Measurements from ENCODE around the gene GMDS. TPM values are rescaled to one million over a fixed set of nuclear protein-coding genes. Genes with fewer than 3 reads are reported as not detected.

GMDS gene
- total RNA-seq, 2 experiments from 2014 or later = 29.2 to 34.3 TPM

DNA sequence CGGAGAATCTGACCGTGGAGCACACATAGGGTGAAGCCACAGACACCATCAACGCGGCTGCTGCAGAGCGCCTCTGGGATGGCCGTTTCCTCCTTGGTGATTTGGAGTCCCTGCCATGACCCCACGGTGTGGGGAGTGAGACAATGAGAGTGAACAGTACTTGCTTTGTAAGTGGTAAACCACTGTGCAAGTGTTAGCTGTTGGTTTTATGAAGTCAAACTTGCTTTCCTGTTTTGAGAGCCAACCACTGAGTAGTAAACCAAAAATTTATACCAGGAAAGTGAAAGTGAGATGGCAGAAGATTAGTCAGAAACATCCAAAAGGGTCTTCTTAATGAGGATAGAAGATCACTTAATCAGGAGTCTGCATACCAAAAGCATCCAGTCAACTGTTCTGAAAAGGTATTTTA is 475.0 kb downstream of the GMDS start:
- H3K36me3 Mint-ChIP-seq = peaks cover 15% of the 10 kb centered on the region
- H3K9me3 Mint-ChIP-seq = no peaks in the 10 kb centered on the region
- POLR2A ChIA-PET = interaction anchor here (1.0 kb wide), 1 partner anchor 10 kb away, joined by 3 read pairs; no protein-coding TSS in a partner anchor
- H3K27ac Mint-ChIP-seq = peak overlapping the region; percentile 82
- ATAC-seq (ENCODE audit: low read depth) (peak; percentile 97), DNase-seq (peak; percentile 66)
- H3K4me3 Mint-ChIP-seq = peak overlapping the region; percentile 77
- H3K4me1 Mint-ChIP-seq = peaks cover 36% of the 10 kb centered on the region
- H3K27me3 Mint-ChIP-seq = peaks cover 3% of the 10 kb centered on the region

DNA sequence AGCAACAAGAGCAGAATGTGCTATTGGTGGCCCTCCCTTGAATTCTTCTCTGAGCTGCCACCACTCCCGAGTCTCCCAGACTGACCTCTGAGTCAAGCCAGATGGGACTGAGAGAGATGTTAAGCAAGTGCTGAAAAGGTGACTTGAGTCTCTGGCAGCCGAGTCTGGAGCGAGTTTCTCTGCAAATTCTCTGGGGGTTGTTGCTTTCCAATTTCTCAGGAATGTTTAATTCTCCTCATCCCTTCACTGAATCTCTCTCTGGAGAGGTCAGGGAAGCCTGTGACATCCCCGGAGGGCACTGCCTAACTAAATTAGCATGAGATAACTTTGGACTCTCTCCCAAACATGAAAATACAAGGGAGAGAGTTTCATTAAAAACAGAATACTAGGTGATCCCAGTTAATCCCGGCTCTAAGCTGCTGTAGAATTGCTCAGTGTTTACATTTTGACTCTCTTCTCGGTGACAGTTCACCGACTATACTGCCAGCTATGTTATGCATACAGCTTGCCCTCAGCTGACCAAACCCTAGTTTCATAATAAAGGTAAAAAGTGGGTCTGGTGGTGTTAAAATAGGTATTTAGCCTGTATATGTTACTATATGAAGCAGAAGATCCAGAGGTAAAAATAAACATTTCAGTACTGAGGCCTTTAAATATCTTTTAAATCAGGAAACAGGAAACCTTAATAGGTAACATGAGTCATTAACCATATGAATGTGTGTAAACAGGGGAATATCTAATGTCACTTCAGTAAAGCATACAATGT is 477.7 kb downstream of the GMDS start:
- Mint-ChIP-seq H3K9me3 (no peaks in the 10 kb centered on the region), H3K36me3 (peaks cover 8% of the 10 kb centered on the region), H3K27ac (no peak overlapping the region), H3K27me3 (peaks cover 6% of the 10 kb centered on the region), H3K4me3 (no peak overlapping the region), H3K4me1 (peaks cover 25% of the 10 kb centered on the region)
- DNase-seq (no peak), ATAC-seq (ENCODE audit: low read depth) (no peak)
- POLR2A ChIA-PET = no interaction called here

DNA sequence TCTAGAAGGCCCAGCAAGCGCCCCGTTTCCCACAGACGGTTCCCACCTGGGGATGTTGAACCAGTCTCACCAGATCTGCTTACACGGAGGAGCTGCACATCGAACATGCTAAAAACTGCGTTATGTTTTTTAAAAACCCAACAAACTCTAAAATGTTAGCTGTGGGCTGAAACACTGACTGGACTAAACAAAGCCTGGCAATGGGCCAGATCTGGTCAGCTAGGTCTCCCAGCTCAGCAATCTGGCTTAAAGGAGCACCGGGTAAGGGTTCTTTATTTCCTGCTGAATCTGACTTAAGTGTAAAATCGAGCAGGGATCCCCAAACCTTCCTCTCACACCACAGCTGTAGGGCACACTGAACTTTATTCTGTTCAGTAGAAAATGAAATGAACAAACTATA is 478.8 kb downstream of the GMDS start:
- peaks cover 6% of the 10 kb centered on the region for H3K27me3 Mint-ChIP-seq
- H3K27ac Mint-ChIP-seq = no peak overlapping the region
- POLR2A ChIA-PET = no interaction called here
- no peaks in the 10 kb centered on the region for H3K9me3 Mint-ChIP-seq
- H3K36me3 Mint-ChIP-seq = peaks cover 4% of the 10 kb centered on the region
- H3K4me3 Mint-ChIP-seq = no peak overlapping the region
- no peak for ATAC-seq (ENCODE audit: low read depth)
- no peak for DNase-seq
- H3K4me1 Mint-ChIP-seq = peaks cover 21% of the 10 kb centered on the region

DNA sequence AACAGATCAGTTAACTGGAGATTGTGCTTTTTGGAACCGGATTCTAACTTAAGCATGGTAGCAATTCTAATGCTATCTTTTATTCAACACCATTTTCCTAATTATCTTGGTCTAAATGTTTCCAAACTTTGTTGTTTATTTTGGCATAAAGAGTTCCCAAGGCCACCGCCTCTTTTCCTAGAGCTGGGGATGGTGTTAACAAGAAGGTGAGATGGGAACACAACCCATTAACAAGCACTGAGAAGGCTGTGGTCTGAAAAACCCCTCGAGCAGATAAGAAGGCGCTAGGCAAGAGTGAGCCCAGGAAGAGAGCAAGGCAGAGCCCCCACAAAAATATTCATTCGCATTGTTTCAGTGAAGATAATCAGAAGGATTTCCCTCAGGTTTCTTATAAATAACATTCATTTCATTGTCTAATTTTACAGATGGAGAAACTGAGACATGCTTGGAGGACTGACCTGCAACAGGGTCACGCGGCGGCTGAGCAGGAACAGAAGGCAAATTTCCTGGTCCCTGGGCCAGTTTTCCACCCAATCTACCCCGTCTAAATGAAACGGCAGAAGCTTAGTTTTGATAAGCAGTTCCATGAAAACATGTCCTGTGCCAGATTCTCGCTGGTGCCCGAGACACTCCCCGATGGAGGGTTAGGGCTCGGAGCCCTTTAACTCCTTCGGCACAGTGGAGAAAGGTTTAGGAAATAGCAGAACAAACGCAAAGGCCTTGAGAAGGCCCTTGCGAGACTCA is 480.1 kb downstream of the GMDS start:
- POLR2A ChIA-PET = no interaction called here

DNA sequence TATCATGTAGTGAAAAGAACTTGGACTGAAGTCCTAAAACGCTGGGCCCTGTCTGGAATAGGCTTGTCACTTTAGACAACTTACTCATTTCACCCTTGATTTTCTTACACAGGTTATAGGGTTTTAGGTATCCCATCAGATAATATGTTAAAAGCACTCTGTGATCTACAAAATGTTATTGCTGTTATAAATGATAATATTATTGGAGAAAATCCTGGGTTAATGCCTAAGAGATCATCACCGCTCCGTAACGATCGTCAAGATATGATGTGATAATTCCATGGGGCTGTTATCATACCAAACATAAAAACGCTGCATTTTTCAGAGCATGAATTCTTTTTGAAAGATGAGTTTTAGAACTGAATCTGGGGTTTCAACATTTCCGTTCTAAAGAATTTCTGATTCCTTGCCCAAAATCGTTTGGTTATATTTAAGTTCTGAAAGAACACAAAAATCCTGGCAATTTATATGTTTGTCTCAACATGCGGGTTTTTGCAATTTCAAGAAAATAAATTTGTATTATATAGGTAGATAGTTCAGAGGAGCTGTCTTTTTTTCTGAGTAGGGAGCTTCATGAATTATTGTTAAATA is 480.9 kb downstream of the GMDS start:
- Mint-ChIP-seq H3K27me3 (peaks cover 6% of the 10 kb centered on the region), H3K4me1 (peaks cover 5% of the 10 kb centered on the region), H3K4me3 (no peak overlapping the region), H3K9me3 (no peaks in the 10 kb centered on the region), H3K36me3 (peaks cover 2% of the 10 kb centered on the region), H3K27ac (no peak overlapping the region)
- DNase-seq = no peak
- POLR2A ChIA-PET = no interaction called here
- ATAC-seq (ENCODE audit: low read depth) = no peak

More for the DNA sequence above, 480.1 kb downstream of the GMDS start:
- no peak for DNase-seq
- Mint-ChIP-seq H3K36me3 (peaks cover 2% of the 10 kb centered on the region), H3K9me3 (no peaks in the 10 kb centered on the region), H3K27me3 (peaks cover 6% of the 10 kb centered on the region), H3K4me3 (no peak overlapping the region), H3K27ac (no peak overlapping the region), H3K4me1 (peaks cover 11% of the 10 kb centered on the region)
- ATAC-seq (ENCODE audit: low read depth) = no peak

DNA sequence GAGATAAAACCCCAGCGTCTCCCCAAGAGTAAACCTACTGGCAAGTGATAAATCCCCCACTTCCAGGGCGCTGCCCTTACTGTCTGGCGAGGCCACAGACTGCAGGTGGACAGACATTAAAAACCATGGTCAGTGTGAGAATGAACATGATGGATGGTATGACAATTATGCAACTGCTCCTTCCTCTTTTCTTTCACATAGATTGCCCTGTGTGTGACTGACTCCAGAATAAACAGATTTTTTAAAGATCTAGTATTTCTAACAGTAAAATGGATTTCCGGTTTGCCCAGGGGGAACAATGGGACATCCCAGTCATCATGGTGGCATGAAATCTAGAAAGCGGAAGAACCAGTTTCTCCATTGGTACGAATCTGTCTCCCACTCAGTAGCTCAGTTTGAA is 482.0 kb downstream of the GMDS start:
- H3K27ac Mint-ChIP-seq = no peak overlapping the region
- no peak for ATAC-seq (ENCODE audit: low read depth)
- H3K36me3 Mint-ChIP-seq = peaks cover 2% of the 10 kb centered on the region
- no peak overlapping the region for H3K4me3 Mint-ChIP-seq
- POLR2A ChIA-PET = no interaction called here
- DNase-seq = no peak
- H3K4me1 Mint-ChIP-seq = peaks cover 5% of the 10 kb centered on the region
- peaks cover 6% of the 10 kb centered on the region for H3K27me3 Mint-ChIP-seq
- no peaks in the 10 kb centered on the region for H3K9me3 Mint-ChIP-seq

DNA sequence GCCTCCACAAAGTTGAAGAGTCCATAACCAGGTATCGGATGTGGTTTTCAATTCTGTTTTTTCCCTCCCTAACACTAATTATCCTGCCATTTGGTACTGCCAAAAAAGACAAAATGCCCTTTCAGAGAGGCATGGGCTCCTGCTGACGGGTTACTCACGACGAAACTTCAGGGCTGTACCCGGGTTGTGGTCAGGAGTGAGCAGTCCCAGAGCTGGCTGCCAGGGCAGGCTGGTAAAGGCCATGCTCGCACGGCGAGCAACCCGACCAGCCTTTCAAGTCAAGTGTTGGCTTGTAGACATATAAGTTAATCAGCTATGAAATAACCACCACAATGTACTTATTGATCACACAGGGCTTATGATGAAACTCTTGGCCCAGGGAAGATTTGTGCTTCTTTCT is 483.2 kb downstream of the GMDS start:
- peaks cover 3% of the 10 kb centered on the region for H3K27me3 Mint-ChIP-seq
- H3K4me3 Mint-ChIP-seq = no peak overlapping the region
- DNase-seq (no peak), ATAC-seq (ENCODE audit: low read depth) (no peak)
- H3K4me1 Mint-ChIP-seq = no peaks in the 10 kb centered on the region
- no peaks in the 10 kb centered on the region for H3K9me3 Mint-ChIP-seq
- H3K27ac Mint-ChIP-seq = no peak overlapping the region
- POLR2A ChIA-PET = no interaction called here
- H3K36me3 Mint-ChIP-seq = no peaks in the 10 kb centered on the region

DNA sequence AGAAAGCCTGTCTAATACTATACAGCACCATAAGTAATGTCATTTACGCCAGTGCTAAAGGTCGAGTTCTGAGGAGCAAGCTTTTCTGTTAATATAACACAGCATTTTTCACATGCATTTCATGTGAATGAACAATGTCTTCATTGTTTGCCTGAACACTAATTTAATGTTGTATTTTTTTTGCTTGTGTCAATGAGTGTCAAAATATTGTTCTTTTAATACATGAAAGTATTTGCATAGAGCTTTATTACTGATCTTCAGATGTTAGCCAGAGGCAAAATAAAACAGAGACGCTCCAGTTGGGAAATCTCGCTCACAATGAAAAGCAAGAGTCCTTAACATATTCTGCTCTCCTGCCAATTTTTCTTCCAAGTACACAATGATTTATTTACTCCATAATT is 483.9 kb downstream of the GMDS start:
- POLR2A ChIA-PET = no interaction called here
- Mint-ChIP-seq H3K36me3 (no peaks in the 10 kb centered on the region), H3K4me1 (no peaks in the 10 kb centered on the region), H3K27ac (no peak overlapping the region), H3K27me3 (peaks cover 3% of the 10 kb centered on the region), H3K9me3 (no peaks in the 10 kb centered on the region), H3K4me3 (no peak overlapping the region)
- no peak for DNase-seq
- no peak for ATAC-seq (ENCODE audit: low read depth)

DNA sequence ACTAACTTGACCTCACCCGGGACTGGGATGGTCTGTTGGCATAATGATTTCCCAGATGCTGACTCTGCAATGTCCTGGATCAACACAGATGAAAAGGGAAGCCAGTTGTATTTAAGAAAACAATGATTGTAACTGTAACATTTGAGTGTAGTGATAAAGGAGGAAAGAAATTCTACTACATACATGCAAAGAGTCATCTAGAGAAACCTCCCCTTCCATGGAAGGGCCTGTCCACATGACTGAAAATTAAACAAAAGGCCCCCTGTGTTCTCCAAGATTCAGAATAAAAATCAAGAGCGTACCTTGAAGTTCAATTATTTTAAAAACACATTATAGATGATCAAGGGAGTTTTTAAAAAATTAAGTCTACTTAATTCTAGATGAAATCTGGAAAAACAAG is 484.5 kb downstream of the GMDS start:
- POLR2A ChIA-PET = no interaction called here
- DNase-seq (no peak), ATAC-seq (ENCODE audit: low read depth) (no peak)
- no peak overlapping the region for H3K27ac Mint-ChIP-seq
- peaks cover 3% of the 10 kb centered on the region for H3K27me3 Mint-ChIP-seq
- no peak overlapping the region for H3K4me3 Mint-ChIP-seq
- H3K9me3 Mint-ChIP-seq = no peaks in the 10 kb centered on the region
- H3K4me1 Mint-ChIP-seq = no peaks in the 10 kb centered on the region
- H3K36me3 Mint-ChIP-seq = no peaks in the 10 kb centered on the region

DNA sequence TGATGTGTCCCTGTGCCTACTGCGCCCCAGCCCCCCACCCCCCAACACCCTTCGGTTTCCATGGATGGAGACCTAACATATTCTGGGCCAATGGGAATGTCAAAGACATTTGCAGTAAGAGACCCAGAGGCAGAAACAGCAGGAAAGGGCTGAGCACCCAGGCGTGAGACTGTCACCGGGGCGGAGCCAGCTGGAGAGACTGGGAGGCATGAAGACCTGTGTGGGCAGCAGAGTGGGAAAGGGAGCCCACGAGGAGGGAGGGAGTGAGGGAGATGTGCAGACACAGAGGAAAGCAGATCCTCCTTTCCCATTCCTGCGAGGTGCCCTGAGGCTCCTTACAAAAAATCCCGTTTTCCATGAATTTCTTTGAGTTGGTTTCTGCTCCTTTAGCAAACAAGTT is 485.5 kb downstream of the GMDS start:
- Mint-ChIP-seq H3K9me3 (no peaks in the 10 kb centered on the region), H3K27me3 (peaks cover 3% of the 10 kb centered on the region), H3K4me3 (no peak overlapping the region), H3K27ac (no peak overlapping the region), H3K4me1 (no peaks in the 10 kb centered on the region), H3K36me3 (no peaks in the 10 kb centered on the region)
- ATAC-seq (ENCODE audit: low read depth) (no peak), DNase-seq (no peak)
- POLR2A ChIA-PET = no interaction called here

DNA sequence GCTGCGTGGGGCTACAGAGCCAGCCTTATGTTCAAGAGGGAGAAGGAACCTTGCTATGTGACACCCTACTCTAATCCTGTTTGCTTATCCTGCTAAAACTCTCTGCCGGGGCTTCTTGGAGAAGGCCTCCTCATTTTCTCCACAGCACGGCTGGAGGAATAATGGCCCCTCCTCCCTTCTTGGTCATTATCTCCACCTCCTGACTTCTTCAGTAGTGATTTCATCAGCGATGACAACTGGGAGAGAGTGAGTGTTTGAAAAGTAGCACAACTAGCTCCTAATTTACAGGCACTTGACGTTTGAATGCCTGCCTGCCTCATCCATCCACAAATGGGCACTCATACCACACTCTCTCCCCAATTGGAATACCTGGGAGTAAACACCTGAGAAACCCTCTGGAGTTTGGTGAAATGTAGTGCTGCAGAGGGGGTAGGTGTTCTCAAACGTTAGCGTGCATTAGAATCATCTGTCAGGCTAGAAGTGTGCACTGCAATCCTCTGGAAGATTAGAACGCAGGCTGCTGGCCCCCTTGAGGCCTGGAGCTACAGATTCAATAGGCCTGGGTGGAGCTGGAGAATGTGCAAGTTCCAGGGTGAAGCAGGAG is 487.2 kb downstream of the GMDS start:
- Mint-ChIP-seq H3K9me3 (peaks cover 7% of the 10 kb centered on the region), H3K36me3 (peaks cover 5% of the 10 kb centered on the region), H3K27ac (no peak overlapping the region), H3K4me3 (no peak overlapping the region), H3K4me1 (no peaks in the 10 kb centered on the region), H3K27me3 (no peaks in the 10 kb centered on the region)
- DNase-seq (no peak), ATAC-seq (ENCODE audit: low read depth) (no peak)
- POLR2A ChIA-PET = no interaction called here

DNA sequence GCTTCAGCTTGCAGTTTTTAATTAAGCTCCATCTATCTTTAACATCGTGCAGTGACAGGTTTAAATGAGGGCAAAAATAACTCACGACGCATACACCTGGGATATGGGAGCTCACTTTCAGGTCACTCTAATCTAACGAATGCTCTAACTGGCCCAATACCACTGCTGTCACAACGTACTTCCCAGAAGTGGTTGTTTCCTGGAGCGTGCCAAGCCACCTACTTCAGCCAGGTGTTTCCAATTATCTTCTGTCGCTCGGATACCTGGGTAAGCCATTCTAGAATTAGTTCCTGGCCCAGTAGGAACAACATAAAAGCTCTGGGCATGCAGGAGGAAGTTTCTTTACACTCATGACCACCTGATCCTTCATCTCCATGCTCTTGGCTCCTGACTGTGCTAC is 488.3 kb downstream of the GMDS start:
- peaks cover 10% of the 10 kb centered on the region for H3K9me3 Mint-ChIP-seq
- no peak for ATAC-seq (ENCODE audit: low read depth)

DNA sequence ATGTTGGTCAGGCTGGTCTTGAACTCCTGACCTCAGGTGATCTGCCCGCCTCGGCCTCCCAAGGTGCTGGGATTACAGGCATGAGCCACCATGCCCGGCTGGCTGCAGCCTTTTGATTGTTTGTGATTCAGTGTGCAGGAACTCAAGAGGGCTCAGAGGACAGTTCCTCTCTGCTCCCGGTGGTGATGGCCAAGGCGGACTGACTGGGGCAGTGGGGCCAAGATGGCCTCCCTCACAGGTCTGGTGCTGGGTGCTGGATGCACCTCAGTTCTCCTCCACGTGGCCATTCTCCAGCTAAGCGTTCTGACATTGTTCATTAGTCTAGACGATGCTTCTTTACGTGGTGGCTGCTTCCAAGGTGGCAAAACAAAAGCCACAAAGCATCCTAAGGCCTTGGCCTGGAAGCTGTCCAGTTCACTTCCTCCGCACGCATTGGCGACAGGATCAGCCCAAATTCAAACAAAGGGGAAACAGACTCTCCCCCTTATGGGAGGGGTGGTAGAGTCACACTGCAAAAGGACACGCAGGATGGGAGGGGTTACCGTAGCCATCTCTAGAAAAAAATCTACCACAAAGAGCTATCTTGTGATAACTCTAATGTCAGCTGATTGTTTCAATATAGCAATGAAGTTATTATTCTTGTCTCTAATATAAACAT is 488.8 kb downstream of the GMDS start:
- DNase-seq (no peak), ATAC-seq (ENCODE audit: low read depth) (no peak)
- POLR2A ChIA-PET = no interaction called here
- H3K27ac Mint-ChIP-seq = no peak overlapping the region
- peaks cover 15% of the 10 kb centered on the region for H3K9me3 Mint-ChIP-seq
- no peak overlapping the region for H3K4me3 Mint-ChIP-seq
- no peaks in the 10 kb centered on the region for H3K27me3 Mint-ChIP-seq
- no peaks in the 10 kb centered on the region for H3K4me1 Mint-ChIP-seq
- peaks cover 15% of the 10 kb centered on the region for H3K36me3 Mint-ChIP-seq

More for the DNA sequence above, 488.3 kb downstream of the GMDS start:
- Mint-ChIP-seq H3K4me3 (no peak overlapping the region), H3K4me1 (no peaks in the 10 kb centered on the region), H3K27me3 (no peaks in the 10 kb centered on the region), H3K27ac (no peak overlapping the region), H3K36me3 (peaks cover 10% of the 10 kb centered on the region)
- POLR2A ChIA-PET = no interaction called here
- no peak for DNase-seq

Measured in activated naive CD8-positive, alpha-beta T cell treated with anti-CD3 and anti-CD28 coated beads, Interleukin-2, amount 10 ng/mL, durations not matched to agents 7 days and 5 days (primary cell).